Prostate gland (tissue), 2 donors: ENCODE measurements around the gene FNDC3B.

Source experiments
- CTCF ChIP-seq, 4 experiments: fragments of 200-600 bp in 2 of 4; fragments of 450-650 bp in 2 of 4; sonication (generic) in 2 of 4; IDR thresholded peaks; 1 replicate in 3 of 4; 2 replicates in 1 of 4; pipeline ENCODE4 v1.5.1; 2016 to 2019; ENCODE audit warnings: antibody characterized with exemption in 4 of 4, mild to moderate bottlenecking in 2 of 4, moderate library complexity in 2 of 4
- POLR2AphosphoS5 ChIP-seq: sonication (generic); formaldehyde crosslinking; IDR thresholded peaks from one replicate; pipeline ENCODE4 v1.6.1; 2017; ENCODE audit warnings: antibody characterized with exemption

- TF ChIP-seq POLR2AphosphoS5 (peak; percentile 85), CTCF (IDR thresholded peaks at IDR 0.05) (no peak)
These were observed 331.0 kb downstream of the FNDC3B start for GRCh38 chr3:172370419-172370818.
